Keratinocyte (primary cell): ENCODE data around the gene STMN3. TPM values are rescaled to one million over a fixed set of nuclear protein-coding genes. Genes with fewer than 3 reads are reported as not detected.

Experiments used
- DNase-seq: peaks from one replicate; pipeline ENCODE4 v3.0.0-alpha.2; 2011; ENCODE audit warnings: low read depth, missing footprints, low spot score
- FAIRE-seq: peaks from 2 replicates; lab custom pipeline; 2011; peaks lifted over from hg19 to GRCh38; lab: Jason Lieb, UNC
- H2AFZ ChIP-seq: 2 replicates; pipeline ENCODE4 v1.6.0; 2012; ENCODE audit warnings: low read length, control low read depth, inconsistent platforms; ENCODE audit not compliant: control insufficient read depth
- H3K27ac ChIP-seq: 2 replicates; pipeline ENCODE4 v1.5.1; 2011; ENCODE audit warnings: low read length; ENCODE audit not compliant: control insufficient read depth, insufficient read depth
- H3K27me3 ChIP-seq: 3 replicates; pipeline ENCODE4 v1.6.0; 2011; ENCODE audit warnings: low read length; ENCODE audit not compliant: control insufficient read depth, insufficient read depth; ENCODE audit errors: extremely low read depth
- H3K36me3 ChIP-seq, 2 experiments: 2 replicates in 1 of 2; 3 replicates in 1 of 2; pipeline ENCODE4 v1.5.1; 2011; ENCODE audit warnings: low read length in 2 of 2, mild to moderate bottlenecking in 1 of 2; ENCODE audit not compliant: control insufficient read depth in 2 of 2, insufficient read depth in 2 of 2; ENCODE audit errors: extremely low read depth in 1 of 2
- H3K4me1 ChIP-seq: 3 replicates; pipeline ENCODE4 v1.5.1; 2011; ENCODE audit warnings: low read length; ENCODE audit not compliant: control insufficient read depth, insufficient read depth; ENCODE audit errors: extremely low read depth
- H3K4me2 ChIP-seq: 3 replicates; pipeline ENCODE4 v1.6.0; 2011; ENCODE audit warnings: low read depth, low read length; ENCODE audit not compliant: control insufficient read depth, insufficient read depth; ENCODE audit errors: extremely low read depth
- H3K4me3 ChIP-seq, 3 experiments: fragments of 200-600 bp in 1 of 3; sonication (generic) in 1 of 3; 2 replicates in 2 of 3; 3 replicates in 1 of 3; pipeline ENCODE4 v1.5.1; 2011 to 2016; ENCODE audit warnings: low read length in 3 of 3, mild to moderate bottlenecking in 3 of 3, control low read depth in 2 of 3, inconsistent platforms in 1 of 3, low read depth in 1 of 3, mixed read lengths in 1 of 3, mixed run types in 1 of 3, moderate library complexity in 1 of 3; ENCODE audit not compliant: control insufficient read depth in 2 of 3, insufficient read depth in 2 of 3; ENCODE audit errors: extremely low read depth in 1 of 3
- H3K79me2 ChIP-seq: 2 replicates; pipeline ENCODE4 v1.6.0; 2012; ENCODE audit warnings: low read length; ENCODE audit not compliant: control insufficient read depth, insufficient read depth
- H3K9ac ChIP-seq: 3 replicates; pipeline ENCODE4 v1.6.0; 2011; ENCODE audit warnings: low read length; ENCODE audit not compliant: control insufficient read depth, insufficient read depth; ENCODE audit errors: extremely low read depth
- H3K9me1 ChIP-seq: 3 replicates; pipeline ENCODE4 v1.6.0; 2011; ENCODE audit warnings: low read length; ENCODE audit not compliant: control insufficient read depth, insufficient read depth; ENCODE audit errors: extremely low read depth
- H3K9me3 ChIP-seq: 2 replicates; pipeline ENCODE4 v1.5.1; 2012; ENCODE audit warnings: low read depth, low read length; ENCODE audit not compliant: control insufficient read depth
- H4K20me1 ChIP-seq: 3 replicates; pipeline ENCODE4 v1.6.0; 2011; ENCODE audit warnings: low read length; ENCODE audit not compliant: control insufficient read depth, insufficient read depth; ENCODE audit errors: extremely low read depth
- CTCF ChIP-seq, 3 experiments: IDR thresholded peaks in 1 of 3; conservative IDR thresholded peaks in 1 of 3; optimal IDR thresholded peaks in 1 of 3; 2 replicates in 2 of 3; 3 replicates in 1 of 3; pipeline versions ENCODE3 to v1.5.1; 2011; ENCODE audit warnings: low read length in 3 of 3, mild to moderate bottlenecking in 3 of 3, moderate library complexity in 2 of 3, control low read depth in 1 of 3, inconsistent platforms in 1 of 3; ENCODE audit not compliant: insufficient read depth in 2 of 3; ENCODE audit errors: extremely low read depth in 1 of 3
- EZH2 ChIP-seq: IDR thresholded peaks from one replicate; pipeline ENCODE4 v1.6.1; 2012; ENCODE audit warnings: inconsistent platforms, mild to moderate bottlenecking, low read length, moderate library complexity
- dilution Hi-C: fragments of 300-500 bp; cut with MboI; formaldehyde crosslinking; loops from one replicate; pipeline ENCODE4 v1.7.0; 2020; ENCODE audit warnings: low sequenced_read_pairs; ENCODE audit not compliant: extremely low pct_ligation_motif_present
- polyA plus RNA-seq, 5 experiments: library from polyadenylated mRNA; depleted of rRNA in 3 of 5; stranded (reverse) in 3 of 5; stranded (forward) in 1 of 5; unstranded in 1 of 5; fragments of >200 nt; gene quantifications; 1 replicate in 1 of 5; 2 replicates in 3 of 5; 3 replicates in 1 of 5; pipeline versions ENCODE4 v1.2.1 to v1.2.3, GENCODE V29; 2011 to 2012; ENCODE audit warnings: missing spikeins in 2 of 5, low read depth in 1 of 5, low replicate concordance in 1 of 5

Gene STMN3
- polyA plus RNA-seq, 1 donor (not counting 4 experiments of a cell fraction or from before 2014, with no cell fraction given) = 12.0 TPM

DNA sequence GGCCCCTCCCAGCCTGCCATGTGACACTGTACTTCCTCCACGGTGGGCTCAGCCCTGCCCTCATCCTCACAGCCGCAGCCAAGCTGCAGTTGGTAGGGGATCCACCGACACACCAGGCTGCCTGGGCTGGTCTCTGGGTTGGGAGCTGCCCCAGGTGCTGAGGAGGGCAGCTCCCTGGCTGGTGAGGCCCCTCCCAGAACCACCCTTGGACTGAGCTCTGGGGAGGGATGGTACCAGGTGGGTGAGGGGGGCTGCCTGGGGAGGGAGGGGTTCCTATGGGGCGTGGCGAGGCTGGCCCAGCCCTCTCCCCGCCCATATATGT lies 43.0 kb upstream of the STMN3 start:
- DNase-seq (peak; percentile 77), FAIRE-seq (peak; percentile 79)
- peaks cover 16% of the 10 kb centered on the region for H3K79me2 ChIP-seq
- dilution Hi-C loops = no loop called here
- peak overlapping the region; percentile 55 to 92 (median 79) for H3K4me3 ChIP-seq
- H3K9me1 ChIP-seq = no peaks in the 10 kb centered on the region
- peaks cover 1 to 8% of the 10 kb centered on the region in 2 experiments for H3K36me3 ChIP-seq
- H4K20me1 ChIP-seq = no peaks in the 10 kb centered on the region
- no peaks in the 10 kb centered on the region for H3K9me3 ChIP-seq
- peaks cover 53% of the 10 kb centered on the region for H3K4me1 ChIP-seq
- peak overlapping the region; percentile 56 for H3K4me2 ChIP-seq
- no peak for TF ChIP-seq CTCF (optimal IDR thresholded peaks at IDR 0.05 in 1 of 3, IDR thresholded peaks at IDR 0.05 in 1 of 3, conservative IDR thresholded peaks at IDR 0.05 in 1 of 3; ENCODE audit: extremely low read depth in 1 of 3, insufficient read depth in 2 of 3, low read length in 3 of 3)
- no peak for TF ChIP-seq EZH2
- H3K9ac ChIP-seq = peak overlapping the region; percentile 72
- H3K27me3 ChIP-seq = no peaks in the 10 kb centered on the region
- H2AFZ ChIP-seq = no peak overlapping the region
- peak overlapping the region; percentile 56 for H3K27ac ChIP-seq

DNA sequence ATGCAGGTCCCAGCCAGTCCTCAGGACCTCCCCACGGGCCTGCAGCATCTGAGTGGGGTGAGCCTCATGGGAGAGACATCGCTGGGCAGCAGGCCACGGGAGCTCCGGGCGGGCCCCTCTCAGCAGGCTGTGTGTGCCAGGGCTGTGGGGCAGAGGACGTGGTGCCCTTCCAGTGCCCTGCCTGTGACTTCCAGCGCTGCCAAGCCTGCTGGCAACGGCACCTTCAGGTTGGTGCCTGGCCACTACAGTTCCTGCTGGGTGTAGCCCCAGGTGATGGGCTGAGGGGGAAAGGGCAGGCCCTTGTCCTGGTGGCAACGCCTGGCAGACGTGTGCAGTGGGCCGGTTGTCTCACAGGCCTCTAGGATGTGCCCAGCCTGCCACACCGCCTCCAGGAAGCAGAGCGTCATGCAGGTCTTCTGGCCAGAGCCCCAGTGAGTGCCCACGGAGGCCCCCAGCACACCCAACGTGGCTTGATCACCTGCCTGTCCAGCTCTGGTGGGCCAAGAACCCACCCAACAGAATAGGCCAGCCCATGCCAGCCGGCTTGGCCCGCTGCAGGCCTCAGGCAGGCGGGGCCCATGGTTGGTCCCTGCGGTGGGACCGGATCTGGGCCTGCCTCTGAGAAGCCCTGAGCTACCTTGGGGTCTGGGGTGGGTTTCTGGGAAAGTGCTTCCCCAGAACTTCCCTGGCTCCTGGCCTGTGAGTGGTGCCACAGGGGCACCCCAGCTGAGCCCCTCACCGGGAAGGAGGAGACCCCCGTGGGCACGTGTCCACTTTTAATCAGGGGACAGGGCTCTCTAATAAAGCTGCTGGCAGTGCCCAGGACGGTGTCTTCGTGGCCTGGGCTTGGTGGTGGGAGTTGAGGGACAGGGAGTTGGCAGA lies 42.4 kb upstream of the STMN3 start:
- Histone ChIP-seq H3K9me1 (no peaks in the 10 kb centered on the region), H3K4me2 (peak overlapping the region; percentile 56), H3K36me3 (peaks cover 1 to 8% of the 10 kb centered on the region in 2 experiments), H3K27ac (peak overlapping the region; percentile 56), H3K4me3 (peak overlapping the region in 1 of 3 experiments; percentile 43), H3K9ac (peak overlapping the region; percentile 44), H3K9me3 (no peaks in the 10 kb centered on the region), H2AFZ (no peak overlapping the region), H3K79me2 (peaks cover 16% of the 10 kb centered on the region), H3K27me3 (no peaks in the 10 kb centered on the region), H3K4me1 (peaks cover 57% of the 10 kb centered on the region), H4K20me1 (no peaks in the 10 kb centered on the region)
- no peak for FAIRE-seq
- dilution Hi-C loops = no loop called here
- DNase-seq = no peak
- TF ChIP-seq EZH2 (no peak), CTCF (optimal IDR thresholded peaks at IDR 0.05 in 1 of 3, IDR thresholded peaks at IDR 0.05 in 1 of 3, conservative IDR thresholded peaks at IDR 0.05 in 1 of 3; ENCODE audit: extremely low read depth in 1 of 3, insufficient read depth in 2 of 3, low read length in 3 of 3) (no peak)
